ENCODE measurements around the gene RTN4RL2.
A peak's percentile ranks its signal among the peaks of the same experiment; 100 is the strongest.

Gene RTN4RL2

DNA sequence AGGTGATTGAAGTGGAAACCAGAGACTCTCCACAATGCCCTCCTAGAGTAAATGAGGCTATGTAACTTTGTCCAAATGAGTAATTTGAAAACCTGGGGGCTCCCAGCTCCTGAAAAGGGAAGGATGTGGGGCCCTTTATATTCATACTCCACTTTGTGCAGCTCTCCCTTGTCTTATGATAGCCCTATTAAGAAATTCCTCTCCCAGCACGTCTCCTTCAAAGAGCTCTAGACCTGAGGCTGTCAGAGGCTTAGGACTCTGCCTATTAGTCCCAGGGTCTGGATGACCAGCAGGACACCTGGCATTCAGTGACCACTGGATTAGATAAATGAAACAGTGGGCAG lies 53.1 kb downstream of the RTN4RL2 start:
- peaks cover 4% of the 10 kb centered on the region for H3K4me1 ChIP-seq (ENCODE audit: control insufficient read depth, low read depth, low read length)
- no peak overlapping the region for H3K27ac ChIP-seq (ENCODE audit: low read length)
- peak overlapping the region; percentile 80 for H3K4me3 ChIP-seq (ENCODE audit: low read length)
- H3K9me3 ChIP-seq (ENCODE audit: control insufficient read depth, low read depth, low read length) = no peaks in the 10 kb centered on the region
- peak overlapping the region; percentile 62 for H3K9ac ChIP-seq (ENCODE audit: low read length)
- H3K27me3 ChIP-seq (ENCODE audit: control insufficient read depth, insufficient read depth, low read length) = peaks cover 48% of the 10 kb centered on the region
- no peaks in the 10 kb centered on the region for H3K36me3 ChIP-seq (ENCODE audit: control insufficient read depth, low read depth, low read length)

DNA sequence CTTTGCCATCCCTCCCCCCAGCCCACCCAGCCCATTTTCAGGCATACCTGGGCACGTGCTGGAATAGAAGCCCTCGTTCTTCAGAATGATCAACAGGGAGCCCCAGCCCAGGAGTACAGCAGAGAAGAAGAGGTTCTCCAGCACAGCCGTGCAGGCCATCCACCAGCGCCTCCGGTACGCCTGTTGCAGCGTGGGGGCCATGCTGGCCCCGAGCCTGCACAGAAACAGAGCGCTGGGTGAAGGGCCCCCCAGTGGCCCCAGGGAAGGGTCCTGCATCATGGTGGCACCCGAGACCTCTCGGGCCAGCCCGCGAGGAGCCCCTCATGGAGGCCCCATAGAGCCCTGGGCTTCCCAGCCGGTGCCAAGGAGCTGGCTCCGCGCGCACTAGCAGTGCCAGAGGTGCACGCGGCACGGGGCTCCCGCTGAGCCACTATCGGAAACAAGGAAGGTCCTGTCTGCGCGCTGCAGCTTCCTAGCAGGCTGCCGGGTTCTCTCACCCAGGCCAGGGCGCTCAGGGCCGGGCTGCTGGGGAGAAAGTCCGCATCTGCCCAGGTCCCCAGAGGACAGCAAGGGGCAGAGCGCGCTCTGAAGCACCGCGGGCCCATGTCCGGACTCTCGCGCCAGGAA lies 53.7 kb downstream of the RTN4RL2 start:
- H3K4me1 ChIP-seq (ENCODE audit: control insufficient read depth, low read depth, low read length) = peaks cover 4% of the 10 kb centered on the region
- H3K27me3 ChIP-seq (ENCODE audit: control insufficient read depth, insufficient read depth, low read length) = peaks cover 48% of the 10 kb centered on the region
- H3K9ac ChIP-seq (ENCODE audit: low read length) = peak overlapping the region; percentile 62
- H3K9me3 ChIP-seq (ENCODE audit: control insufficient read depth, low read depth, low read length) = no peaks in the 10 kb centered on the region
- no peaks in the 10 kb centered on the region for H3K36me3 ChIP-seq (ENCODE audit: control insufficient read depth, low read depth, low read length)
- H3K27ac ChIP-seq (ENCODE audit: low read length) = no peak overlapping the region
- peak overlapping the region; percentile 80 for H3K4me3 ChIP-seq (ENCODE audit: low read length)

DNA sequence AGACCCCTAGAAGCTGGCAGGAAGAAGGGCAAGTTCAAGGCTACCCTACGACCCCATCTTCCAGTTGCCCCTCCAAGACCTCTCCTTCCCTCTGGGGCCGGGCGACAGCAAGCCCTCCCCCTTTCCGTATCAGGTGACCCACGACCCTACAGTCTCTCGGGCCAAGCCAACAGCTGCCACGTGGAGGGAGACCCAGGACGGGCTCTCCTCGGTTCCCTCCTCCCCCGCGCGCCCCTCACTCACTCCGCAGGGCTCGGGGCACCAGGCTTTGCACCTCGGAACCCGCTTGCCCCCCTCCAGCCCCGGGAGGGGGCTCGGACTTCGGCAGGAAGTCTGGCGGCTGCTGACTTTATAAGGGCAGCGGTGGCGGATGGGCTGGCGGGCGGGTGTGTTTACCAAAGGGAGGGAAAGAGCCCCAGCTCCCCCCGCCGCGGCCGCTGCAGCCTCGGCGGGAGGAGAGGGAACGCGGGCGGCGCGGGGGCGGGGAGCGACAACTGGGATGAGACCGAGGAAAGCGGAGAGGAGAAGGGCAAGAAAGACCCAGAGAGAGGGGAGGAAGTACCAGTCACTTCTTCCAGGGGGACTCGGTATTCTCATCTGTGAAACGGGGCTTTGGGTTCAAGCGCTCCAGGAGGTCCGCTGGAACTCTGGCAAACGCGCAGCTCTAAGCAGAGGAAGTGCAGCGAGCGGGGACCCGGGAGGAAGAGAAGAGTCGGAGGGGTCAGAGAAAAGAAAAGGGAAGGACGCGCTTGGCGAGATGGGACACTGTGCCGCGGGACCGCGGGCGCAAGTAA lies 54.4 kb downstream of the RTN4RL2 start:
- peaks cover 4% of the 10 kb centered on the region for H3K4me1 ChIP-seq (ENCODE audit: control insufficient read depth, low read depth, low read length)
- peaks cover 48% of the 10 kb centered on the region for H3K27me3 ChIP-seq (ENCODE audit: control insufficient read depth, insufficient read depth, low read length)
- H3K27ac ChIP-seq (ENCODE audit: low read length) = no peak overlapping the region
- H3K4me3 ChIP-seq (ENCODE audit: low read length) = peak overlapping the region; percentile 80
- H3K36me3 ChIP-seq (ENCODE audit: control insufficient read depth, low read depth, low read length) = no peaks in the 10 kb centered on the region
- H3K9ac ChIP-seq (ENCODE audit: low read length) = peak overlapping the region; percentile 62
- H3K9me3 ChIP-seq (ENCODE audit: control insufficient read depth, low read depth, low read length) = no peaks in the 10 kb centered on the region

DNA sequence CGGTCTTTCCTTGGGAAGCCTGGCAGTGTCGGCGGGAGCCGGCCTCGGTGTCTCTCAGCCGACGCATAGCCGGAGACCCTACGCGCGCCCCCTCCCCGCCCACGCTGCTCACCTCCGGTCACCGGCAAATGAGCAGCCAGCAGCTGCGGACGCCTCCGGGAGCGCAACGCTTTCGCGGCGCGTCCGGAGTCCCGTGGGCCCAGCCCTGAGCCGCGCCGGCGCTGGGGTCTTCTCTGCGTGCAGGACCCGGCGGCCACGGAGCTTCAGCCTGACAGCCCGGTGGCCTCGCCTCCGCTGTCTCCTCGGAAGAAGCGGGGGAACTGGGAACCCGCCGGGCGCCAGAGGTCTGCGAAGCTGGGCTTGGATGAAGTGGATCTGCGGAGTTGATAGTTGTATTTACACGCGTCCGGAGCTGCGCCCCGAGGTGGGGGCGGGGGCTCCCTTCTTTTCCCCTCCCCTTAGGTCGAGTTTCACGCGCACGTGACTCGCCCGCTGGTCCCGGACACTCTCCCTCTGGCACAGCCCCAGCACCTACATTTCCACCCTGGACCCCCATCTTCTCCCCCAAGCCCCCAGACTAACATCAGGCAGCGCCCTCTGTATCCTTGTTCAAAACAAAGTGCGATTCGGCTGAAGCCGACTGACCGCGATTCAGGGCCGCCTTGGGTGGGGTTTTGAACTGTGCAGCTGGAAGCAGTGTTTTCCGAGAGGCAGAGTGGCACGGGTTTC lies 55.2 kb downstream of the RTN4RL2 start, which contains the start of gene SLC43A1:
Gene SLC43A1 (minus strand): TSS at position 371 of the 729 bp plus-strand sequence. CDS start 1,591 bp downstream, outside the sequence.
- Histone ChIP-seq H3K4me3 (ENCODE audit: low read length) (peak within 1 kb of the TSS; percentile 80), H3K36me3 (ENCODE audit: control insufficient read depth, low read depth, low read length) (no peaks in the 10 kb centered on the region), H3K9me3 (ENCODE audit: control insufficient read depth, low read depth, low read length) (no peaks in the 10 kb centered on the region), H3K27me3 (ENCODE audit: control insufficient read depth, insufficient read depth, low read length) (peaks cover 48% of the 10 kb centered on the region), H3K9ac (ENCODE audit: low read length) (peak within 1 kb of the TSS; percentile 62), H3K27ac (ENCODE audit: low read length) (no peak within 1 kb of the TSS), H3K4me1 (ENCODE audit: control insufficient read depth, low read depth, low read length) (peaks cover 4% of the 10 kb centered on the region)

DNA sequence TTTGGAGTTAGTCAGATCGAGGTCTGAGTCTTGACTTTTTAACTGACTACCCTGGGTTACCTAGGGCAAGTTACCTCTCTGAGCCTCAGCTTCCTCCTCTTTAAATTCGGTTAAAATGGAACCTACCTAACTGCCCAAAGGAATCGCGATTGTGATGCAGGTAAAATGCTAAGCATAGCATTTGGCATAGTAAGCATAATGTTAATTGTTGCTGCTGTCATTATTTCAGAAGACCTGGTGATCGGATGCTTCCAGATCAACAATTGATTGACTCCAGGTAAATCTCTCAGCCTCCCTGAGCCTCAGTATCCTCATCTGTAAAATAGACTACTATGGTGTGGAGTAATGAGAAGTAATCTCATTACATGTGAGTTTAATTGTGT lies 55.7 kb downstream of the RTN4RL2 start:
- Histone ChIP-seq H3K4me1 (ENCODE audit: control insufficient read depth, low read depth, low read length) (peaks cover 4% of the 10 kb centered on the region), H3K9ac (ENCODE audit: low read length) (peak overlapping the region; percentile 62), H3K27ac (ENCODE audit: low read length) (no peak overlapping the region), H3K36me3 (ENCODE audit: control insufficient read depth, low read depth, low read length) (no peaks in the 10 kb centered on the region), H3K27me3 (ENCODE audit: control insufficient read depth, insufficient read depth, low read length) (peaks cover 48% of the 10 kb centered on the region), H3K4me3 (ENCODE audit: low read length) (peak overlapping the region; percentile 80), H3K9me3 (ENCODE audit: control insufficient read depth, low read depth, low read length) (no peaks in the 10 kb centered on the region)

DNA sequence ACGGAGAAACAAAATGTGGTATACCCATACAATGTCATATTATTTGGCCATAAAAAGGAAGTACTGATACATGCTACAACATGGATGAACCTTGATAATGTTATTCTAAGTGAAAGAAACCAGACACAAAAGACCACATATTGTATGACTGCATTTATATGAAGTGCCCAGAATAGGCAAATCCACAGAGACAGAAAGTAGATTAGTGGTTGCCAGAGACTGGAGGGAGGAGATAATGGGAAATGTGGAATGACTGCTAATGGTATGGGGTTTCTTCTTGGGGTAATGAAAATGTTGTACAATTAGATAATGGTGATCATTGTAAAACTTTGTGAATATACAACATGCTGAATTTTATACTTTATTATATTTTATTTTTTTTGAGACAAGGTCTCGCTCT lies 60.8 kb downstream of the RTN4RL2 start:
- H3K27ac ChIP-seq (ENCODE audit: low read length) = no peak overlapping the region
- no peak overlapping the region for H3K4me3 ChIP-seq (ENCODE audit: low read length)
- H3K9ac ChIP-seq (ENCODE audit: low read length) = no peak overlapping the region
- H3K4me1 ChIP-seq (ENCODE audit: control insufficient read depth, low read depth, low read length) = peaks cover 3% of the 10 kb centered on the region
- H3K27me3 ChIP-seq (ENCODE audit: control insufficient read depth, insufficient read depth, low read length) = peaks cover 13% of the 10 kb centered on the region
- no peaks in the 10 kb centered on the region for H3K36me3 ChIP-seq (ENCODE audit: control insufficient read depth, low read depth, low read length)
- no peaks in the 10 kb centered on the region for H3K9me3 ChIP-seq (ENCODE audit: control insufficient read depth, low read depth, low read length)

DNA sequence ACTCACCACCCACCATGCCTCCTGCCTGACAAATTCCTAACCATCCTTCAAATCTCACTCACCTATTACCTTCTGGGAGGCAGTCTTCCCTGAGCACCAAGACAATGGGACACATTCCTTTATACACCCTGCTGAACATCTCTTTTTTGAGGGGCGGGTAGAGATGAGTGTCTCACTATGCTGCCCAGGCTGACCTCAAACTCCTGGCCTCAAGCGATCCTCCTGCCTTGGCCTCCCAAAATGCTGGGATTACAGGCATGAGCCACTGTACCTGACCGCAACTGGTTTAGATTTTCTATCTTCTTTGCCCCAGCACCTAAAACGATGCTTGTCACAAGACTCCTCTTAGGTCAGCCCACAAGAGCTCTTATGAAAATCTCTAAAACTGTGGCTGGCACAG lies 63.1 kb downstream of the RTN4RL2 start:
- H3K4me3 ChIP-seq (ENCODE audit: low read length) = no peak overlapping the region
- no peaks in the 10 kb centered on the region for H3K27me3 ChIP-seq (ENCODE audit: control insufficient read depth, insufficient read depth, low read length)
- H3K9me3 ChIP-seq (ENCODE audit: control insufficient read depth, low read depth, low read length) = no peaks in the 10 kb centered on the region
- no peak overlapping the region for H3K9ac ChIP-seq (ENCODE audit: low read length)
- H3K27ac ChIP-seq (ENCODE audit: low read length) = no peak overlapping the region
- peaks cover under 1% of the 10 kb centered on the region for H3K36me3 ChIP-seq (ENCODE audit: control insufficient read depth, low read depth, low read length)
- H3K4me1 ChIP-seq (ENCODE audit: control insufficient read depth, low read depth, low read length) = peaks cover 8% of the 10 kb centered on the region

All from iPS-18a (cell line).